Hematopoietic multipotent progenitor cell (in vitro differentiated cells): ENCODE measurements around the gene AOX1. TPM values are rescaled to one million over a fixed set of nuclear protein-coding genes. Genes with fewer than 3 reads are reported as not detected.
A peak's percentile ranks its signal among the peaks of the same experiment; 100 is the strongest.
"Not testable (repeated sequence)": the region's sequence is repeated elsewhere in the genome, so short reads cannot be mapped to it uniquely, and the experiment has no call there.

ENCODE experiments used
- DNase-seq, 3 donors: peaks; one replicate each; pipeline ENCODE4 v3.0.0-alpha.2; 2011 to 2015; ENCODE audit warnings: low read depth in 2 of 3, low spot score in 2 of 3
- total RNA-seq: library from RNA; depleted of rRNA; stranded (reverse); fragments of >200 nt; gene quantifications from one replicate; pipeline ENCODE4 v1.2.3, GENCODE V29; 2012

AOX1 gene
- total RNA-seq, 1 donor = 4.8 TPM

DNA sequence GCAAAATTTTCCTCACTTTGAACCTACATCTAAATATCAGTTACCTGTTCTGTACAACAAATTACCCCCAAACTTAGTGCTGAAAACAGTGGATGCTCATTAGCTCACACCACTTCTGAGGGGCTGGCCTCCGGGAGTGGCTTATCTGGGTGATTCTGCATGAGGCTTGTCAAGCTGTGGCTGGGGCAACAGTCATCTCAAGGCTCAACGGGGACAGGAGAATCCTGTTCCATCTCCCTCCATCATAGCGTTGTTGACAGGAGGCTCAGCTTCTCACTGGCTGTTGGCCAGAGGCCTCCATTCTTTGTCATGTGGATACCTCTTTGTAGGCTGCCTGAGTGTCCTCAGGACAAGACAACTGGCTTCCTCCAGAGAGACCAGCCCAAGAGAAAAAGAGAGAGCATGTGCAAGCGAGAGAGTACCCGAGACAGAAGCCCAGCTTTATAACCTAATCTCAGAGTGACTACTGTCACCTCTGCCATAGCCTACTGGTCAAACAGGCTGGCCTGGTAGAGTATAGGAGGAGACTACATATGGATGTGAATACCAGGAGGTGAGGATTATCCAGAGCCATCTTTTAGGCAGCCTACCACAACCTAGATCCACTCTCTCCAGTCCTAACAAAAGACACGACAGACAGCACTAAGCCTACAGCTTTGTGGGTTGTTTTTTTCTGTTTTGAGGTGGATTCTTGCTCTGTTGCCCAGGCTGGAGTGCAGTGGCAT lies 79.1 kb downstream of the AOX1 start:
- no peak for DNase-seq

GRCh38 chr2:200665626-200666453 lies 80.0 kb downstream of the AOX1 start:
- DNase-seq = no peak

DNA sequence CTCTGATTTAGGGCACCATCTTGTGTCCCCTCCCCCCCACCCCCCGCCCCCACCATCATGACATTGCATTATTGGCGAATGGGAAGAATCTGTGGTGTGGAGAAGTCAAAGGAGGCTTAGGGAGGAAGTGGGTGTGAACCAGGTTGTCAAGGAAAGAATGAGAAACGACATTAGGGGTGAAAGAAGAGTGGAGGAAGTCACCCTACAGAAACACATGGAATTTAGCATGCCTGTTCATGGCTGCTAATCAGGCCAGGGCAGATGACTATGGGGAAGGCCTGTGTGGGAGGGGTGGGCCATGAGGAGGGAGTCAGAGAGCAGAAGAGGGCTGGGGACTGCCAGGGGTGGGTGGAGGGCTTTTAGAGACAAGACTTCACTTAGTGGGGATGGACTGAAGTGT lies 81.6 kb downstream of the AOX1 start:
- peak in 1 of 3 donors; percentile 64 for DNase-seq

GRCh38 chr2:200668478-200668877 lies 82.7 kb downstream of the AOX1 start:
- DNase-seq = peak in 1 of 3 donors; percentile 29

GRCh38 chr2:200669308-200669707 lies 83.5 kb downstream of the AOX1 start:
- DNase-seq = no peak

GRCh38 chr2:200670313-200670712 lies 84.5 kb downstream of the AOX1 start:
- peak in 1 of 3 donors; percentile 40 for DNase-seq

GRCh38 chr2:200670751-200671150 lies 84.9 kb downstream of the AOX1 start:
- no peak for DNase-seq

DNA sequence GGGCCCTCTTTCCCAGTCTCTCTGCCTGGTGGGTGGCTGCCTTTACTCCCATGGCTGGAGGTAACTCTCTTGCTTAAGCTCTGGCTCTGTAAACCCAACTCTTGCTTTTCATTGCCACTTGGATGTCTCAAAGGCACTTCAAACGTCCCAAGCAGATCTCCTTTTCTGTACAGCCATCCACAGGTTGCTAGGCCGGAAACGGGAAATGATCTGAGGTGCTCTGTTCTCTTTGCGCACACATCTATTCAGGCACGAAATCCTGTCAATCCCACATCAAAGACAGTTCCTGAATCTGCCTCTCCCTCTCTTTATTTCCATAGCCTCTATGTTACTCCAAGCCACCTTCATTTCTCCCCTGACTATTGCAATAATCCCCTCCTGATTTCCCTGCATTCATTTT lies 87.4 kb downstream of the AOX1 start:
- no peak for DNase-seq

- DNase-seq = no peak
Measured at GRCh38 chr2:200674837-200675236, 89.0 kb downstream of the AOX1 start.

- DNase-seq = no peak
Measured at GRCh38 chr2:200677171-200677570, 91.4 kb downstream of the AOX1 start.

DNA sequence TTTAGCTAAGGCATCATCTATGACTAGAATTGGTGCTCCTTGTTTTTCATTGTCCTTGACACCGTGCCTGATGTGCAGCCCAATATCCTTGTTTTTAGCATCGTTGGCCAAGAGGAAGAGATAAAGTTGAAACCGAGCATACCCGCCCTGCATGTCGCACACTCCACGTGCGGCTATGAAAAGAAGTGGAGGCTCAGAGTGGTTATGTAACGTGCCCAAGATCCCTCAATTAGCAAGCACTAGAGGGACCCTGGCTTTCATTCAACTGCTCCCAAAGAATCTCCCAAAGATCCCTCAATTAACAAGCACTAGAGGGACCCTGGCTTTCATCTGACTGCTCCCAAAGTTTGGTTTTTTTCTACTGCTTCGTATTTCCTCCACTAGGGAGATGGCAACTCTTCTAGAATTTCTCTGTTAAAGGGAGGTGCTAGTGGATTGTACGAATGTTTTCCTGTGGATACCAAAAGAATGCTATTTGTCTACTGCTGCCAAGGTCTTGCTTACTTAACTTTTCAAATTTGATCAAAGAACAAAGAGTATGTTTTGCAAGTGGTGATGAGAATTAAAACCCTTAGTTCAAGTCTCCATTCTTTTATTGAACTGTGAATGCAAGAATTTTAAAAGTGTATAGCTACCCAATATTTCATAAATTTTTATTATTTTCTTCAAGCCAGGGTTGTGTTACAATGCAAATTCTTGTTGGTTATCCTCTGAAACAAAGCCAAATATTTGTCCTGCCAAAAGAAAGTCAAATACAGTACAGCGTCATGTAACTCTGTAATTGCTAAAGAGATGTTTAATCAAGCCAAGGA lies 92.1 kb downstream of the AOX1 start:
- no peak for DNase-seq

DNA sequence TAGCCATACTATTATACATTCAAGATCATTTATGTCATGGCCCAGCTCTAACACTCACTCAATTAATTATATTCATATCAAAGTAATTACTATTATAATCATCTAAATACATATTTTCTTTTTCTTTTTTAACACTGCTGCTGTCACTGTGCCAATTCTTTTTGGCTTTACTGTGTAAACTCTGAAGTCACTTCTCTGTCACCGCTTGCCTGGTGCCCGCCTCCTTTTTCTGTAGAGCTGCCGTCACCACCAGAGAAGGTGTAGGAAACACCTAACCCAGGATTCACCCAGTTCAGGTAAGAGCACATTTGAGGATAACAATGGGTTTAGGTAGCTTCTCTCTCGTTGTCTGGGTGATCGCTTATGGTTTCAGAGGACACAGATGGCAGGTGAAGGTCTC lies 93.3 kb downstream of the AOX1 start:
- DNase-seq = no peak

DNA sequence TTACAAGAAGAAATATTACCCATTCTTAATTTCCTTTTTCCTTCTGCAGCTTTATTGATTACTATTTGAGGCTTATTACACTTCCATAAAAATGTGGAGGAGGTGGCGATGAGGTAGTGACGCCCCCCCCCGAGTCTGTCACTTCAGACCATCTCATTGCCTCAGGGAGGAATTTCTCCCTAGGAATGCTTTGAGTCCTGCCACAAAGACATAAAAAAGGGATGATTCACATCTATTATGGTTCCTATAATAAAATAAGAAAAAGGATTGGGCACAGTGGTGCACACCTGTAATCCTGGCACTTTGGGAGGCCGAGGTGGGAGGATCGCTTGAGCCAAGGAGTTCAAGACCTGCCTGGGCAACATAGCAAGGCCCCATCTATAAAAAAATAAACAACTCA lies 93.7 kb downstream of the AOX1 start:
- no peak for DNase-seq

GRCh38 chr2:200681697-200682096 lies 95.9 kb downstream of the AOX1 start:
- DNase-seq = no peak

DNA sequence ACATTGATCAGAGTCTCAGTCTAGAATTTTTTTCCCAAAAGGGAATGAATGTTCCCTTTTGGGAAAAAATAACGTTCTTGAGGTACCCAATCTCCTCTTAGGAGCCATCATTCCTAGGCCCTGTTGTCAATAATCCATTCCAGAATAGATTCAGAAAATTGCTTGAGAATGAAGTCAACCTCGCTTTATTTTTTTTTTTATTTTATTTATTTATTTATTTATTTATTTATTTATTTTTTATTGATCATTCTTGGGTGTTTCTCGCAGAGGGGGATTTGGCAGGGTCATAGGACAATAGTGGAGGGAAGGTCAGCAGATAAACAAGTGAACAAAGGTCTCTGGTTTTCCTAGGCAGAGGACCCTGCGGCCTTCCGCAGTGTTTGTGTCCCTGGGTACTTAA lies 96.6 kb downstream of the AOX1 start:
- DNase-seq = not testable (repeated sequence)

DNA sequence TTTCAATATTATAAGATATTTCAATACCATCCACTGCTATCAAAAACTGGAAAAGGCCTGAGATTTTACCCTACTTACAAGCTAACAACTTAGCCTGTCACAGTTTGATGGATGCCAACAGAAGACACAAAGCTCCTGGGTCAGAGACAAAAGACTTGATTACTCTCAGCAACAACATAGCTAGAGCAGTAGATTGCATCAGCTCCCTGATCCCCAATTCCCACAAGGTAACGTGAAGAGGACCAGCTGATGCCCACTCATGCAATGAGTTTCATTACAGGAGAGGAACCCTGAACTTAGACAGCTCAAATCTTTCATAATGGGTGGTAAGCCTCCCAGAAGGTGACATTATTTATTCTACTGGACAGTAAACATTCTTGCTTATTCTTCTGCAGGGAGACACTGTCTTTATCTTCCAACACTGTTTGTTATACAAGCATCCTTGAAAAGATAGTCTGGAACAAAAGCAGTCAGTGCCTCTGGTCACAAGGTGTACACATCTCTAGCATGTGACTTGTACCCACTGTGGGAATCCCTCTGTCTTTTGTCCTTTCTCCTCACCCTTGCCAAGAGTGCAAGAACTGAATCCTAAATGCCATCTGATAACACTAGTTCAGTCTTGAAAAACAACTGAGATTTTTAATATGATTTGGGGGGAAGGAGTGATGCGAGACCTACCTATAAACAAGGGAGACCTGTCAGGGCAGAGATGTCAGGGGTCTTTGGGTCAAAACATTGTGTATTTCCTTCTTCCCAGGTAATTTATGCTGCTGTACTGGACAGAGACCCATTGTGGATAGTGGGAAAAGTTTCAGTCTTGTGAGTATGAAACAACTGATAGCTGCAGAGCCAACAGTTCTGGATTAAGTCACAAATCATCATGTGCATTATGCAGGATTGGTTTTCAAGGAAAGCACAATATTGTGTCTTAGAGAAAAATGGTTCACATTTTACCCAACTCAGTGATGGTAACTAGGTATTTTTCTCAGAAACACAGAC lies 102.4 kb downstream of the AOX1 start:
- no peak for DNase-seq

DNA sequence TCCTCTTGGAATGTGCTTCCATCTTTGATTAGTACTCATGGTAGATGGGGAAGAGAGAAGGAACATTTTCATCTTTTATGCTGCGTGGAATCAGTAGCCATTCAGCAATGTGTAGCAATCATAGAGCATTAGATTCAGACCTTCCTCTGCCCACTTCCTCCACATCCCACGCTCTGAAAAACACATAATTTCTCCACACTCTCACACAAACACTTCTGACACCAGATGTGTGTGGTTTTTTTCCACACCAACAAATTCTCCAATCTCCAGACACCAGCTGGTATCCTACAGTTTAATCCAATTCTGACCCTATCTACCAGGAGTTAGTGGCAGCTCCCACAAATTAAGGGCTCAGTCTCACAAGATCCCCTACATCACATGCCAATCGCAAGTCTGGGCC lies 103.3 kb downstream of the AOX1 start:
- peak in 1 of 3 donors; percentile 47 for DNase-seq

DNA sequence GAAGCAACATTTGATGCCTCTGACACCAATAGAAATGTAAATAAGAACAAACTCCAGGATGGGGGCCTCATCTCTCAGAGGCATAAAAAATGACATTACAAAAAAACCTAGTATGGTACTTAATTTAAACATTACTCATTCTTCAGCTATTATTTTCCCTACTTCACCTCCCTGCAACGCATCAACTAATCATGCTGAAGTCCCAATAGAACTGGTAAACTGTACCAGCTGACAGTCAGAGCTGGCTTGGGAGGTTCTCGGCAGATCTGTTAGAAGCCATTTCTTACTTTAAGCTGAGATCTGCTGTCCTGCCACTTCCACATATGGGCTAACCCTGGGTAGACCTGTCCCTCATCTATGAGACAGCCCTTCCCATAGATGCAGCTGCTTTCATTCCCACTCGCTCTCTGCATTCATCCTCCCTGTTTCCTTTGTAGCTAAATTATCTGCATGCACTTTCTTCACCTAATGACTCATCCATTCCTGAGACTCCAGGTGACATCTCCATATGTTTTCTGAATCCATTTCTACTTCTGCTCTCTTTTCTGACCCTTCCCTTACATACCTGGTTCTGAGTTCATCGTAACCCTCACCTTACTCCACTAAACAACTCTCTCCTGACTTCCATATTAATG lies 108.1 kb downstream of the AOX1 start:
- DNase-seq = no peak

- DNase-seq = peak in 2 of 3 donors; percentile 75 to 93
Measured at GRCh38 chr2:200695191-200695590, 109.4 kb downstream of the AOX1 start.
